Esophagus squamous epithelium (tissue), 4 donors: ENCODE measurements around the gene FH.

ENCODE experiments used
- POLR2A ChIP-seq, 4 donors: fragments of 450-650 bp; IDR thresholded peaks; one replicate each; pipeline ENCODE4 v1.6.1; 2017; ENCODE audit warnings: antibody characterized with exemption in 4 of 4, mild to moderate bottlenecking in 4 of 4, moderate library complexity in 3 of 4
- TF ChIP-seq, protein P1 (sequence below), 6 experiments: fragments of 450-650 bp in 4 of 6; fragments of 200-600 bp in 2 of 6; sonication (generic) in 2 of 6; IDR thresholded peaks; one replicate each; pipeline ENCODE4 v1.5.1; 2016 to 2019; ENCODE audit warnings: antibody characterized with exemption in 6 of 6, mild to moderate bottlenecking in 4 of 6, moderate library complexity in 4 of 6

DNA sequence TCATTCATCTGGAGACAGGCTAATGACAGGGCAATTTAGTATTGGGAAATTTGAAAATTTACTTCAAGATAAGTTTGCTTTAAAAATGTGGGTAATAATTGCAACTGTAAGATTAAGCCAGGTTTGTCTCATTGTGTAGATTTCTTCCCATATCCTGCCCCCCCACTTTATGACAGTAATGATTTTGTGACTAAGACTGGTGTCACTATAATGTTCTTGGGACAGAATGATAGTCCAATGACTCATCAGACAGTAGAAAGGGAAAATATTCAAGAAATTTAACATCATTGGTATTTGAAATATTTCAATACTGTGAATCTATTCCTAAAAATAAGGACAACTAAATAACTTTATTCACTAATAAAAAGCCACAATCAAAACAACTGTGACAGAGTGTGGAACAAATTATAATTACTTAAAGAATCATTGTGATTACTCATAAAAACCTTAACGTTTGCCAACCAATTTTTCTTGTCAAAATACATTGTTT is 36.7 kb downstream of the FH start:
- TF ChIP-seq, protein P1, sequence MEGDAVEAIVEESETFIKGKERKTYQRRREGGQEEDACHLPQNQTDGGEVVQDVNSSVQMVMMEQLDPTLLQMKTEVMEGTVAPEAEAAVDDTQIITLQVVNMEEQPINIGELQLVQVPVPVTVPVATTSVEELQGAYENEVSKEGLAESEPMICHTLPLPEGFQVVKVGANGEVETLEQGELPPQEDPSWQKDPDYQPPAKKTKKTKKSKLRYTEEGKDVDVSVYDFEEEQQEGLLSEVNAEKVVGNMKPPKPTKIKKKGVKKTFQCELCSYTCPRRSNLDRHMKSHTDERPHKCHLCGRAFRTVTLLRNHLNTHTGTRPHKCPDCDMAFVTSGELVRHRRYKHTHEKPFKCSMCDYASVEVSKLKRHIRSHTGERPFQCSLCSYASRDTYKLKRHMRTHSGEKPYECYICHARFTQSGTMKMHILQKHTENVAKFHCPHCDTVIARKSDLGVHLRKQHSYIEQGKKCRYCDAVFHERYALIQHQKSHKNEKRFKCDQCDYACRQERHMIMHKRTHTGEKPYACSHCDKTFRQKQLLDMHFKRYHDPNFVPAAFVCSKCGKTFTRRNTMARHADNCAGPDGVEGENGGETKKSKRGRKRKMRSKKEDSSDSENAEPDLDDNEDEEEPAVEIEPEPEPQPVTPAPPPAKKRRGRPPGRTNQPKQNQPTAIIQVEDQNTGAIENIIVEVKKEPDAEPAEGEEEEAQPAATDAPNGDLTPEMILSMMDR (IDR thresholded peaks at IDR 0.05): no peak
- TF ChIP-seq POLR2A (IDR thresholded peaks at IDR 0.05): no peak
